SIG-M5 treated with dmso at 0.1 percent for 504 hours (cell line): ENCODE results near the gene PTPRN2.
"Not testable (repeated sequence)": the region's sequence is repeated elsewhere in the genome, so short reads cannot be mapped to it uniquely, and the experiment has no call there.

Experiments used
- DNase-seq: peaks from one replicate; lab custom pipeline; 2025; ENCODE audit not compliant: unreplicated experiment; lab: John Stamatoyannopoulos, UW

The PTPRN2 gene

DNA sequence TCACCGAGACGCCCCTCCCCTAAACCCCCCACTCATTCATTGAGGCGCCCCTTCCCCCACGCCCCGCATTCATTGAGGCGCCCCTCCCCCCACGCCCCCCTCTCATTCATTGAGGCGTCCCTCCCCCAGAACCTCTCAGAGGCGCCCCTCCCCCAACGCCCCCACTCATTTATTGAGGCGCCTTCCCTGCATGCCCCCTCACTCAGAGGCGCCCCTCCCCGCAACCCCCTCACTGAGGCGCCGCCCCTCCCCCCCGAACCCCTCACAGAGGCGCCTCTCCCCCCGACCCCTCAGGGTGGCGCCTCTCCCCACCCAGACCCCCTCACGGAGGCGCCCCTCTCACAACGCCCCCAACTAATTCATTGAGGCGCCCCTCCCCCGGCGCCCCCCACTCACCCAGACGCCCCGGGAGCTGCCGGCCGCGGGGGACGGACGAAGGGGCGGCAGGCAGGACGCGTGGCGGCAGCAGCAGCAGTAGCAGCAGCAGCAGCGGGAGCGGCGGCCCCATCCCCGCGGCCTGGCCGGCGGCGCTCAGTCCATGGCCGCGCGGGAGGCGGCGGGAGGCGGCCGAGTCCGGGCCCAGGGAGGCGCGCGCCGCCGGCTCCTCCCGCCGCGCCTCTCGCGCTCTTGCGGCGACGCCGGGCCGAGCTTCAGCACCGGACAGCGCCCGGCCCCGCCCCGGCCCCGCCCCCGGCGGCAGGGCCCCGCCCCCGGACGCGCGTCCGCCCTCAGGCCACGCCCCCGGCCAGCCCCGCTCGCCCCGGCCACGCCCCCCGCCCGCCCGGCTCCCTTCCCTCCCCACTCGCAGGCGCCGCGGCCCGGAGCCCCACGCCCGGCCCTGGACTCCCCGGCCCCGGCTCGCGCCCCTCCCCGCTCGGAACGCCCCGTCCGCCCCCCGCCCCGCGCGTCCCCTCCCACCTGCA is at the start of gene PTPRN2:
Gene PTPRN2, minus strand, starts transcription at position 662 of the 923 bp plus-strand sequence.
- peak; percentile 43 for DNase-seq

DNA sequence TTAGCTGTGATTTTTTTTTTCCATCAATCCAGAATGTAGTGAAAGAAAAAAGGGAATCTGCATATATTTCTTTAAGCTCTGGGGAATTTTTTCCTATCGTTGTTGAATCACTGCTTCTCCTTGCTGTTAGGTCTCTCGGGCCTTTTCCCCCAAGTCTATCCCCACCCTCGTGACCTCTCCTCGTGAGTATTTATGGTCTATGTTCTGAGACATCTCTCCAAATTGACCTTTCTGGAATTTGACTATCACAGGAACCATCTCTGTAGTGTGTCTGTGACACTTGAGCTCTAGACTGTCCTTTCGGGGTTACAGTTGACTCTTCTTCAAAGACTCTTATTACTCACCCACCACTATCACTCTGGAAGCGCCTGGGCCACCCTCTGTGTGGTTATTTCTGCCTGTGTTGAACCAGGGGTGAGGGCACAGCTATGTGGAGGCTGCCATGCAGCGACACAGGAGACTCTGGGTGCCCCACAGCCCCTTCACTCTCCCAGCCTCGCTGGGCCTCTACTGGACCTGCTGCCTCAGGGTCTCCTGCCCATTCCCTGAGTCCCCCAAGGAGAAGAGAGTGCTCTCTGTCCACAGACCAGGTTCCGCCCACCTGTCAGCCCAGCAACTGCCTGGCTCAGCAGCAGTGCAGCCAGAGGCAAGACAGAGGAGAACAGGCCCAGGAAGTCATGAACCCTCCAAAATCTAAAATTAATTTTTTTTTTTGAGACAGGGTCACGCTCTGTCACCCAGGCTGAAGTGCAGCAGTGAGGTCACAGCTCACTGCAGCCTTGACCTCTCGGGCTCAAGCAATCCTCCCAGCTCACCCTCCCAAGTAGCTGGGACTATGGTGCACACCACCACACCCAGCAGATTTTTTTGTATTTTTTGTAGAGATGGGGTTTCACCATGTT is 45.7 kb upstream of the PTPRN2 start:
- no peak for DNase-seq

DNA sequence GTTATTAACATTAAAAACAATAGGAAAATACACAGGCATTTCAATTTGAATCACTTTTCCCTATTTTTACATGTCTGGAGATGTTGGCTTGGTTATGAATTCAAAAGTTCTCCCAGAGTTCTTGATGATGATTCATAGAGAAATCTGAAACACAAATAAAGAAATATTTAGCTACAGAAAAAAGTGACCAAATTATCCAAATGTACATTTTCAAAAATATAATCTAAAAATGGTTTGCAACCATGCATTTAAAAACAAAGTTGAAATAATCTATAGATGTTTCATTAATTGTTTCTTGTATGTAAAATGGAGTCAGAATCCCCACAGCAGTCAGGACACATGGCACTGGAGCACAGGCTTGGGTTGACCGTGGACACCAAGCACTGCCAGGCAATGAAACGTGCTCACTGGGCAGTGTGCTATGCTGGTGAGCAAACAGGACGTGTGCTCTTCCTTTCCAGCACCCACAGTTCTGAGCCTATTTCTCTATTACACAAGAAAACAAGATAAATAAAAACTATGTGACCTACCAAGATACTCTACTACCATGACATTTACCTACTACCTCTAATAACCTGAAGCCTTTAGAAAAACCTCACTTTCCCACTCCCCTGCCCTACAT is 44.1 kb upstream of the PTPRN2 start:
- no peak for DNase-seq

DNA sequence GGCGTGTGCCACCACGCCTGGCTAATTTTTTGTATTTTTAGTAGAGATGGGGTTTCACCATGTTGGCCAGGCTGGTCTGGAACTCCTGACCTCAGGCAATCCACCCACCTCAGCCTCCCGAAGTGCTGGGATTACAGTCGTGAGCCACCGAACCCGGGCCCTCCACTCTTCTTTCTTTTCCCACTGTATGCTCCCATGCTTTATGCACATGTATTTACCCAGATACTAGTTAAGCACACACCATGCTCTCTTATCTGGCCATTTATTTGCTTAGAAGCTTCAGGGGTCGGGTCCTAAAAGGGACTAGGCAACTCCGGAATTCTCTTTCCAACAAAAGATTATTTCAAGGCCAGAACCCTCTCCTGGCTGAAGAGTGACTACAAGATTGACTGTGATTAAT is 38.7 kb upstream of the PTPRN2 start:
- DNase-seq: not testable (repeated sequence)

DNA sequence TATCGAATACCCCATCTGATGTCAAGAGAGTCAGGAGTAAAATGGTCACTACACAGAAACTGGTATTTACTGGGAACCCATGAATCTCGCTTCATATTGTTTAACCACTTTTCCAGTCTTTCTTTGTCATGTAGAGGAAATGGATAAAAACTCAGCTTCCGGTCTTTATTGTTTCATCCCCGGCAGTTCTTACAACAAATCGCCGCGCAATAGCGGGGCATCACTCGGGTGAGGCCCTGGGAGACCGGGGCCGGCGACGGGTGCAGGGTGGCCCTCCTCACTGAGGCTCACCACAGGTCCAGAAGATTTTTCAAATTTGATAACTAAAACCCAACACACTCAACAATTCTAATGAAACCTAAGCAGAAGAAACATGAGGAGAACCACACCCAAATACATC is 35.6 kb upstream of the PTPRN2 start:
- DNase-seq: no peak

DNA sequence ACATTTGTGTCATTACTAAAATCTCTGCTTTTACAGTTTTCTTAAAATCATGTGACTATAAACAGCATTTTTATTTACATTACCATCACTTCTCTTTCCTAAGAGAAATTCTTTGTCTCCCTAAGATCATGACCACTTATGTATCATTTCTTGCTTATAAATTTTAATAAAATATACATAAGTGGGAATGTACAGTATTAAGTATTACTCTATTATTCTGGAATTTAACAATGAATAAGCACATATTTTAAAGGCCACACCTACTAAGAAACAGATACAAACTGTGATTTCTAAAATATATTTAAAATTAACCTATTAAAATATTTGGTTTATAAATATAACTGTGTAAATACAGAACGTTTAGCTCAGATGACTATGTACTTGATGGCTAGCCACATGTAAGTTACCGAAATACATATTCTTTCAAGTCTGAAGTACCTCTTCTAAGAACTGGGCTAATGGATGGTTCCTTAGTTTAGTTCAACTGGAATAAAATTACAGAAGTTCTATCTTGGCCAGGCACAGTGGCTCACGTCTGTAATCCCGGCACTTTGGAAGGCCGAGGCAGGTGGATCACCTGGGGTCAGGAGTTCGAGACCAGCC is 33.3 kb upstream of the PTPRN2 start:
- DNase-seq: no peak

DNA sequence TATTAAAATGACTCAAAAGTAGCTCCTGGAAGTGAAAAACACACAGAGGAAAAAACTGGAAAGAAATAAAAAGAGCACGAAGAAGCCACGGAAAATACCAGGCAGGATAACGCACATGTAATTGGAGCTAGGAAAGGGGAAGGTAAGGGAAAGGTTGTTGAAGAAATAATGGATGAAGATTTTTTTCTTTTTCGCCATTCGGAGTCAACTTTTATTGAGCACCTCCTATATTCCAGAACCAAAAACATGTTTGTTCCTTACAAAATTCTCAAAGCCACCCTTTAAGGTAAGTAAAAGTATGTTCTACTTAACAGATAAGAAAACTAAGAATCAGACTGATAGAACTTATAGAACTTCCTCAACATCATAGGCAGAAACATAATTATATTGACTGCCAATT is 32.8 kb upstream of the PTPRN2 start:
- DNase-seq: no peak

DNA sequence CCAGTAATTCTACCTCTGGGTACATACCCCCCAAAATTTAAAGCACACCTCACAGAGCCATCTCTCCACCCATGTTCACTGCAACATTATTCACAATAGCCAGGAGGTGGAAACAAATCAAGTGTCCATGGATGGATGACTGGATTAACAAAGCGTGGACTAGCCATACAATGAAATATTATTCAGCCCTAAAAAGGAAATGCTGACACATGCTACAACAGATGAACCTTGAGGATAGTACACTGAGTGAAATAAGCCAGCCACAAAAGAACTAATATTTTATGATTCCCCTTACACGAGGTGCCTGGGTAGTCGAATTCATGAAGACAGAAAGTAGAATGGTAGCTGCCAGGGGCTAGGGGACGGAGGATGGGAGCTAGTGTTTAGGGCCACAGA is 31.1 kb upstream of the PTPRN2 start:
- DNase-seq: no peak

DNA sequence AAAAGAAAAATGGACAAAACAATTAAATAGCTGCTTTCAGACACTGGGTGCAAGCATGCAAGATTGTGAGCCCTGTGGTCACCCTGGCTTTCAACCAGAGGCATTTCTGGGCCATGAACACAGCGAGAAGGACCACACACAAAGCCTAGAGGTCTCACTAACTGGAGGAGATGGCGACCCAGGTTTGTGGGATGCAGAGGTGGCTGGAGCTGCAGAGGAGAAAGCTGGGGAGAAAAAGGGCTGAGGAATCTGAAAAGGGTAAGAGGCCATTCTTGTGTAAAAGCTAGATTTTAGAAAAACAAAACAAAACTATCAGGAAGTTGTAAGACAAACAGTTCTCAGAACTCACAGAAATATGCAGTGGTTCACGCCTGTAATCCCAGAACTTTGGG is 30.1 kb upstream of the PTPRN2 start:
- DNase-seq: no peak

DNA sequence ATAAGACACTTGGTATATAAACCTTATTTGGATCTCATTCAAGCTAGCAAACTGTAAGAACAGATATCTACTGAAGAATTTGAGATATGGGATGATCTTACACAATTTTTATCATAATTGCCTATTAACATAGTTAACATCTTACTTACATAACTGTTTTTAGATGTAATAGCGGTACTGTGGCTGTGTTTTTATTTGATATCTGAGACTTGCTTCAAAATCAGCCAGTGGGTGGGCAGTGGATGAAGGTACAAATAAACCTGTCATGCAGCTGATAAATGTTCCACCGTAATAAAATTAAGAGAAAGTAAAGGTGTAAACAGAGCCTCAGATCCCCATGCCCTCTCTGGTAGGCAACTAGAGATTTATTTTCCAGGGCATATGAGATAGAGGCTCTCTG is 28.4 kb upstream of the PTPRN2 start:
- DNase-seq: no peak

DNA sequence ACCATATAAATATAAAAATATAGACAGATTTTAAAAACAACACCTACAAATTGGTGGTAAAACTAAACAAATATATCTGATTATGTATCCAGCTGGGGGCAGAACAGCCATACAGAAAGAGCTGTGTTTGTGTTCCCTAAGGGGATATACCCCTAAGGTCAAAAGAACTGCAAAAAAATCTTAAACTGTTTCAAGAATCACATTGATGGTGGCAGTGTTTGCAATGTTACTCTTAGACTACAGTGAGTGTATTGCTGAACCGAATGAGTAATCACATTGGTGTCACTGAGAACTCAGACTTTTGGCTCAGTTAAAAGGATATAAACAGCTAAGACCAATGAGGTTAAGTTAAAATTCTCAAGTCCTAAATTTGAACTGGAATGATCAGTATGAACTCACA is 27.1 kb upstream of the PTPRN2 start:
- DNase-seq: no peak

DNA sequence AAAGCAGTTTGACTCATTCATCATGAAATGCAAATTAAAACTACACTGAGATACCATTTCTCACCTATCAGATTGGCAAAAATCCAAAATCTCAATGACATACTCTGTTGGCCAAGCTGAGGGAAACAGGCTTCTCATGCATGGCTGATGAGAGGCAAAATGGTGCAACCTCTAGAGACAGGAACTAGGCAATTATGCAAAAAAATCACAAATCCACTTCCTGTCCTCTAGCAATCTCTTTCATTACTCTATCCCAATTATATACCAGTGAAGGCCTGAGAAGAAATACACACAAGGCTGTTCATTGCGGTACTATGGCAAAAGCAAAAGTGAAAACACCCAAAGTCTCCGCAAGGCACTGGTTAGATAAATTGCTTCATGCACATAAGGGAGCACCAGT is 25.9 kb upstream of the PTPRN2 start:
- DNase-seq: peak; percentile 13

DNA sequence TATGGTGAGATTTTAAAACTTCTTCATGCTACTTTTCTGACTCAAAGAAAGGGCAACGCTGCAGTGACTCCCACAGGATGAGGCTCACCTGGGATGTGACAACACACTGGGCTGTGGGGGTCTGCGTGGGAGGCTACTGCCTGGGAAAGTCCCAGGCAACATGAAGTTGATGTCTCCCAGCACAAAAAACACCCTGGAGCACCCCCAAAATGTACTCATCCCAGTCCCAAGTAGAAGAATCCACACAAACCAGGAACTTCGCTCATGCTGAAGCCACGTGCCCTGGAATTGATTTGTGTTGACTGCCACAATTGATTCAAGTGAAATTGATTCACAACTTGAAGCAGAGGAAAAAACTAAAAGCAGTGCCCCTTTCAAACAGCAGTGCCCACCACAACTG is 24.9 kb upstream of the PTPRN2 start:
- DNase-seq: no peak

DNA sequence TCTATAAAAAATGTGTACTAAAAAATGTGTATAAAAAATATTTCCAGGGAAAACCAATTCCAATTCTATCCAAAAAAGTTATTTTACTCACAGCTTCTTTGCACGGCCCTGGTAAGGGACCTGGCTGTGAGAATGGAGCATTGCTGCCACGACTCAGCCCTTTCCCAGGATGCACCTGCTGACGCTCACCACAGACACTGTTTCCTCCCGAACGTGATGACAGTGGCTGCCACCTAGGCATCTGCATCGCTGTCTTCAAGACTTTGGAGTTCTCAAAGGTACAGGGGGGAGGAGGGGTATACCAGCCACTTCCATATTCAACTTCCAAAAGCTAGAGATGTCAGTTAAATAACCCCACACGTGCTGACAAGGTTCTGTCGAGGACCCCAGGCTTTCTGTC is 23.9 kb upstream of the PTPRN2 start:
- DNase-seq: no peak

DNA sequence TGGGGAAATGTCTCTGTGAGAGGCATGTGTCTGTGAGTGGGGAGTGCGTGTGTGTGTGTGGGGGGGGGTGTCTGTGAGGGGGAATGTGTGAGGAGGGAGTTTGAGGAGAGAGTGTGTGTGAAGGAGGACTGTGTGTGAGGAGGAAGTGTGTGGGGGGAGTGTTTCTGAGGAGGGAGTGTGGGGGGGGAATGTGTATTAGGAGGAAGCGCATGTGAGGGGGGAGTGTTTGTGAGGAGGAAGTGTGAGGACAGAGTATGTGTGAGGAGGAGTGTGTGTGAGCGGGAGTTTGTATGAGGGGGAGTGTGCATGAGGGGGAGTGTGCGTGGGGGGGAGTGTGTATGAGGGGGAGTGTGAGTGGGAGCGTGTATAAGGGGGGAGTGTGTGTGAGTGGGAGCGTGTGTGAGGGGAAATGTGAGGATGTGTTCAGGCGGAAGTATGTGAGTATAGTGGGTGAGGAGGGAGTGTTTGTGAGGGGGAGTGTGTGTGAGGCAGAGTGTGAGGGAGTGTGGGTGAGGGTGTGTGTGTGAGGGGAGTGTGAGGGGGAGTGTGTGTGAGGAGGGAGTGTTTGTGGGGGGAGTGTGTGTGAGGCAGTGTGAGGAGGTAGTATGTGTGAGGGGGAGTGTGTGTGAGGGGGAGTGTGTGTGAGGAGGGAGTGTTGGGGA is 21.8 kb upstream of the PTPRN2 start:
- DNase-seq: no peak

DNA sequence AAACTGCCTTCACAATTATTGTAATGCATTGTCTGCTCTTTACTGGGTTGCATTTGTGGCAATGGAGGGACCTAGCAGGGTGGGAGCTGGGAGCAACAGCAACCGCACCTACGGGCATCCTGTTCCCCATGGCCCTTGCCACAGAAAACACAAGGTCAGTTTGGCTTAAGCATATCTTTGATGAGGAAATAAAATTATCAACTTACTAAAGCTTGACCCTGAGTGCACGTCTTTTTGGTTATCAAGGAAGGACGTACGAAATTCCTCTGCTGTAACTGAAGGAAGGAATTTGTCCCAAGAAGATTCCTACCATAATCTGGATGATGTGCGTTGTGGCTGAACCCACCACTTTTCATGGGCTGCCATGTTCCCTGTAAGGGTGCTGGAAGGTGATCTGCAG is 19.9 kb upstream of the PTPRN2 start:
- DNase-seq: no peak

DNA sequence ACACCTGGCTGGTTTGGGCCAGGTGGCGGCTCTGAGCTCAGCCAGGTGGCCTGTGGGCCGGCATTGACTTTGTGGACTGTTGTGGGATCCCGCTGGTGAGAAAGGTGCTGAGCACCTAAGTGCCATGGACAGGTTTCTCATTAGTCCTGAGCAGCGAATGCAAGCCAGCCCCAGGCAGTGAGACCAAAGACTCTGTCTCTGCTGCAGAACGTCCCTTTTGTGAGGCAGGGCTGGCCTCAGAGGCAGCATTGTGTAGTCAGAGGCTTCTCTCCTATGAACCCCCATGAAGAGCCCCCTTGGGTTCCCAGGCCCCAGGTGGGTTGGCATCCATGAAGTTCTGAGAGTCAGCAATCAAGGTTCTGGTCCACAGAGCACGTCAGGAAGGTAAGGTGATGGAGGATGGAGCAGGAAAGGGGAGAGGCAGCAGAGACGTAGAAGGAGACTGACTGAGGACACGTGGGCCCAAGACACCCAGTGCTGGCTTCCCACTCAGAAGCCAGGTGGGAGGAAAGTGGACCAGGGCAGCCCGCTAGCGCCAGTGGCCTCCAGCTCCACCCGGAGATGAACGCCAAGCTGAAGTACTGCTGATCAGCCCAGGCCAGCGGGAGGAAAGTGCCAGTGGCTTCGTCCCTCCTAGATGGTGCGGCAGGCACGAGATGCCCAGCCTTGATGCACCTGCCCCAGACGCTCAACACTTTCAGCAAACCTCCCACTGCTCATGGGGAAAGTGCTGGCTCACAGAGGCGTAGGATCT is 19.2 kb upstream of the PTPRN2 start:
- DNase-seq: no peak

DNA sequence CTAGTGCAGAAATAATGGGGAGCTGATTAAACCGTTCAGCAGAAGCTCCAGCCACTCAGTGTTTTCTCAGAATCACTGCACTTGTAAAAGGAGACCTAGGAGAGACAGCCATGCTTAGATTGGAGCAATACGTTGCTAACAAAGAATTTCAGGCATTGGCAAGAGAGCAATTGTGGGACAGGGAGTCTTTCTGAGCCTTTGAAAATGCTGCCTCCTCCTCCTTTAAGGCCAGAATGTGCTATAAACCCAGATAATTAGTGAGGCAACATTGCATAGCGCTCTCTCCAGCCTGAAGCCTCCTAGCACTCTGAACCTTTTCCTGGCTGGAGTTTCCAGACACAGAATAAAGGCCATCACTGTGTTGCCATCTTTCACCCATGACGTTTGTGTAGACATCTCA is 18.5 kb upstream of the PTPRN2 start:
- DNase-seq: no peak

DNA sequence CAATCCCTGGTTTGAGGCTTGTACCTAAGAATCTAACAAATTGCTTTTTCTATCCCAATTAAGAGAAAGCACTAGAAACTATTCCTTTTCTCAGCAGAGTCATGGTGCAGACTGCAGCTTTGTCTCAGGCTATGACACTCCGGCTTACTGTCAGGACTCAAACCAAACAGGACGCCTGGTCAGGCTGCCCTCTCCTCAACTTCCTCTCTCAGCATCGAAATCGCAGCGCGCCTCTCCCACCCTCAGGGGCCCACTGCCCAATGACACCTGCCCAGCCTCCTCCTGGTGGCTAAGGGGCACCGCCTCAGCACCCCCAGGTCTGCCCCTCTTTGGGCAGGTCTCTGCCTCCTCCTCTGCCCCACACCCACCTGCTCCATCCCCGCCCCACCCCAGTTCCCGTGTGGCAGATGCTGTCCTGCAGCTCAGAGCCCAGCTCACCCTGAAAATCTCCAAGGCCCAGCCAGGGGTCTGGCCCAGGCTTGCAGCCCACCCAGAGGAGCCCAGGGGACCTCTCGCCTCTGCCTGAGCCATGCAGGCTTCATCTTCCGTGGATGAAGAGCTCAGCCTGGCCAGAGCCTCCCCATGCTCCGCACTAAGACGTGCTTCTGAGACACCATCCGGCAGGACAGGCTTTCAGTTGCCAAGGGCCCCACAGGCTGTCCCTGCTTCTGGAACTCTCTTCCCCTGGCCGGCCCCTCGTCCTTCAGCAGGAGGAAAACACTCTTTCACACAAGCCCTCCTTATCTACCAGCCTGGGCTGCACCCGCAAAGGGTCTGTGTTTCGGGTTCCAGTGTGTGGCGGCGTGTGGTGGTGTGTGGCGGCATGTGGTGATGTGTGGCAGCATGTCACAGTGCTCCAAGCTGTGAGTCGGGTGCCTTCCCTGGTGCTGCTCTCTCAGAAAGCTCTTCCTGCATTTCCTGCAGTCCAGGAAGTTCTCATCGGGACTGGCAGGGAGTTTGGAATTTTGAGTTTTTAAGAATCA is 16.4 kb upstream of the PTPRN2 start:
- DNase-seq: no peak
